ENCODE results near the gene CDK19.
"Not testable (repeated sequence)": the region's sequence is repeated elsewhere in the genome, so short reads cannot be mapped to it uniquely, and the experiment has no call there.

CDK19 gene

DNA sequence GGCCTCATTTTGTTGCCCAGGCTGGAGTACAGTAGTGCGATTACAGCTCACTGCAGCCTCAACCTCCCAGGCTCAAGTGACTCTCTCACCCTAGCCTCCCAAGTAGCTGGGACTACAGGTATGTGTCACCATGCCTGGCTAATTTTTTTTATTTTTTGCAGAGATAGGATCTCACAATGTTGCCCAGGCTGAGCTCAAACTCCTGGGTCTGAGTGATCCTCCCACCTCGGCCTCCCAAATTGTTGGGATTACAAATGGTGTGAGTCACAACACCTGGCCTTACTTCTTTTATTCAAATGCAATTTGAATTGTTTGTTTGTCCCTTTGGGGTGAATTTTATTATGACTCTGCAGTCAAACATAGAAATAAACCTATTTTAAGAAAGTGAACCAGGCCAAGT, 207.1 kb downstream of the CDK19 start:
- H3K27ac ChIP-seq (ENCODE audit: low read depth in 2 of 2, low read length in 2 of 2): no peak overlapping the region
- H3K4me1 ChIP-seq (ENCODE audit: control insufficient read depth in 2 of 2, insufficient read depth in 2 of 2, low read length in 2 of 2): no peaks in the 10 kb centered on the region
- H3K9me3 ChIP-seq (ENCODE audit: control insufficient read depth in 2 of 2, low read length in 2 of 2): no peaks in the 10 kb centered on the region
- no peaks in the 10 kb centered on the region for H3K27me3 ChIP-seq (ENCODE audit: control insufficient read depth in 2 of 2, insufficient read depth in 2 of 2, low read length in 2 of 2)
- H3K36me3 ChIP-seq (ENCODE audit: control insufficient read depth in 2 of 2, insufficient read depth in 2 of 2, low read length in 2 of 2): no peaks in the 10 kb centered on the region
- H3K4me3 ChIP-seq (ENCODE audit: low read length in 2 of 2): no peak overlapping the region
- H3K9ac ChIP-seq (ENCODE audit: low read depth in 1 of 2, low read length in 2 of 2): no peak overlapping the region

DNA sequence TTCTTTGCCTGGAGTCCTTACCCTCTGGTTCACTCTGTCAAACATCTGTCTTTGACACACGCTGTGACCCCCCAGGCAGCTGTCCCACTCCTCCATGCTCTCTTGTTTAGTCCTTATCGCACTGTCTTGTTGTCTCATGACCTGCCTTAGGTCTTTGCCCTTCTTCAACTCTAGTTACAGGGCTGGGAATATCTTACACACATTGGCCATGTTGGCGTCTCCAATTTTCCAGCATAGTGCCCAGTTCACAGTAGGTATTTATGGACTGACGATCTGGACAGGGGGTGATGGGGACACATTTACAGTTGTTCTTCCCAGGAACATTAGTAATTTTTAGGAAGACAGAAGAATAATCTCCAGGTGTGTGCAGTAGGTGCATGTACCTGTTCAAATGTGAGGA, 209.1 kb downstream of the CDK19 start:
- Histone ChIP-seq H3K4me1 (ENCODE audit: control insufficient read depth in 2 of 2, insufficient read depth in 2 of 2, low read length in 2 of 2) (no peaks in the 10 kb centered on the region), H3K27ac (ENCODE audit: low read depth in 2 of 2, low read length in 2 of 2) (no peak overlapping the region), H3K9me3 (ENCODE audit: control insufficient read depth in 2 of 2, low read length in 2 of 2) (no peaks in the 10 kb centered on the region), H3K36me3 (ENCODE audit: control insufficient read depth in 2 of 2, insufficient read depth in 2 of 2, low read length in 2 of 2) (no peaks in the 10 kb centered on the region), H3K4me3 (ENCODE audit: low read length in 2 of 2) (no peak overlapping the region), H3K27me3 (ENCODE audit: control insufficient read depth in 2 of 2, insufficient read depth in 2 of 2, low read length in 2 of 2) (no peaks in the 10 kb centered on the region), H3K9ac (ENCODE audit: low read depth in 1 of 2, low read length in 2 of 2) (no peak overlapping the region)

DNA sequence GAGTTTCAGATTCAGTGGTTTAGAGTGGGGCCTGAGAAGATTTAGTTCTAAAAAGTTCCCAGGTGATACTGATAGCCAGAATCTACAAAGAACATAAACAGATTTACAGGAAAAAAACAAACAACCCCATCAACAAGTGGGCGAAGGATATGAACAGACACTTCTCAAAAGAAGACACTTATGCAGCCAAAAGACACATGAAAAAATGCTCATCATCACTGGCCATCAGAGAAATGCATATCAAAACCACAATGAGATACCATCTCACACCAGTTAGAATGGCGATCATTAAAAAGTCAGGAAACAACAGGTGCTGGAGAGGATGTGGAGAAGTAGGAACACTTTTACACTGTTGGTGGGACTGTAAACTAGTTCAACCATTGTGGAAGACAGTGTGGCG, 214.6 kb downstream of the CDK19 start:
- H3K9ac ChIP-seq (ENCODE audit: low read depth in 1 of 2, low read length in 2 of 2); H3K4me1 ChIP-seq (ENCODE audit: control insufficient read depth in 2 of 2, insufficient read depth in 2 of 2, low read length in 2 of 2); H3K36me3 ChIP-seq (ENCODE audit: control insufficient read depth in 2 of 2, insufficient read depth in 2 of 2, low read length in 2 of 2): not testable (repeated sequence)

DNA sequence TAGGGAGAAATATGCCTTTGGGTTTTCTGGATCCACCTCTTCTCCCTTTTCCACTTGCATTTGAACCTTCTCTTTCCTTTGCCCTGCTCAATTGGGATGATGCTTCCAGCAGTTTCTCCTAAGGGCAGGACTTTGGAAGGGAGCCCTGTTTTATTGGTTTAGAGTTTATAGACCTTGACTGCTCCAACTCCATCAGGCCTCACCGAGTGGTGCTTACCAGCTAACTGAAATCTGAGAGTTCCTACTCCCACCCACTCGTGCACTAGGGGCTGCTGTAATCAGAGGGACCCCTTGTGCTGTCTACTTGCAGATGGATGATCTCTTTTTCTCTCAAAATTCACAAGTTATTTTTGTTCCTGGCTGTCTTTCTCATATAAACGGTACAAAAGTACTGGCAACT, 217.5 kb downstream of the CDK19 start:
- Histone ChIP-seq H3K4me1 (ENCODE audit: control insufficient read depth in 2 of 2, insufficient read depth in 2 of 2, low read length in 2 of 2) (no peaks in the 10 kb centered on the region), H3K9me3 (ENCODE audit: control insufficient read depth in 2 of 2, low read length in 2 of 2) (no peaks in the 10 kb centered on the region), H3K9ac (ENCODE audit: low read depth in 1 of 2, low read length in 2 of 2) (no peak overlapping the region), H3K27ac (ENCODE audit: low read depth in 2 of 2, low read length in 2 of 2) (no peak overlapping the region), H3K36me3 (ENCODE audit: control insufficient read depth in 2 of 2, insufficient read depth in 2 of 2, low read length in 2 of 2) (no peaks in the 10 kb centered on the region), H3K27me3 (ENCODE audit: control insufficient read depth in 2 of 2, insufficient read depth in 2 of 2, low read length in 2 of 2) (no peaks in the 10 kb centered on the region), H3K4me3 (ENCODE audit: low read length in 2 of 2) (no peak overlapping the region)

More for the DNA sequence above, 214.6 kb downstream of the CDK19 start:
- not testable (repeated sequence) for H3K9me3 ChIP-seq (ENCODE audit: control insufficient read depth in 2 of 2, low read length in 2 of 2); H3K27me3 ChIP-seq (ENCODE audit: control insufficient read depth in 2 of 2, insufficient read depth in 2 of 2, low read length in 2 of 2); H3K27ac ChIP-seq (ENCODE audit: low read depth in 2 of 2, low read length in 2 of 2); H3K4me3 ChIP-seq (ENCODE audit: low read length in 2 of 2)

DNA sequence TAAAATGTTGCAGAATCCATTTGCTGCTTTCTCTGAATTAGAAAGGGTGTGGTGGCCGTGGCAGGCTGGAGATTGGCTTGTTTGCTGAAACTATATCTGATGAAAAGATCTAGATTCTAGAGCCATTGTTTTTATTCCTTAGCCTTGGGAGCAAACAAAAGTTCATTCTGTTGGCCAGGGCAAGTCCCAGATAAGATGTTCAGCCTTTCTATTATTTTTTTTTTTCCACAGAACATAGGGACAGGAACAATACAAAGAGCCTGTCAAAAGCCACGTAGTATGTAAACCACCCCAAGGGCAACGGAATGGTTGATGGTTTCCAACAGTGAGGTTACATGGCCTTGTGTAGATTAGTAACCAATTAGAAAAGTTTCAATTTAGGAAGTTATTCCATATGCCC, 218.9 kb downstream of the CDK19 start:
- H3K9ac ChIP-seq (ENCODE audit: low read depth in 1 of 2, low read length in 2 of 2): no peak overlapping the region
- H3K9me3 ChIP-seq (ENCODE audit: control insufficient read depth in 2 of 2, low read length in 2 of 2): no peaks in the 10 kb centered on the region
- no peaks in the 10 kb centered on the region for H3K27me3 ChIP-seq (ENCODE audit: control insufficient read depth in 2 of 2, insufficient read depth in 2 of 2, low read length in 2 of 2)
- no peaks in the 10 kb centered on the region for H3K4me1 ChIP-seq (ENCODE audit: control insufficient read depth in 2 of 2, insufficient read depth in 2 of 2, low read length in 2 of 2)
- no peak overlapping the region for H3K4me3 ChIP-seq (ENCODE audit: low read length in 2 of 2)
- H3K36me3 ChIP-seq (ENCODE audit: control insufficient read depth in 2 of 2, insufficient read depth in 2 of 2, low read length in 2 of 2): no peaks in the 10 kb centered on the region
- no peak overlapping the region for H3K27ac ChIP-seq (ENCODE audit: low read depth in 2 of 2, low read length in 2 of 2)

DNA sequence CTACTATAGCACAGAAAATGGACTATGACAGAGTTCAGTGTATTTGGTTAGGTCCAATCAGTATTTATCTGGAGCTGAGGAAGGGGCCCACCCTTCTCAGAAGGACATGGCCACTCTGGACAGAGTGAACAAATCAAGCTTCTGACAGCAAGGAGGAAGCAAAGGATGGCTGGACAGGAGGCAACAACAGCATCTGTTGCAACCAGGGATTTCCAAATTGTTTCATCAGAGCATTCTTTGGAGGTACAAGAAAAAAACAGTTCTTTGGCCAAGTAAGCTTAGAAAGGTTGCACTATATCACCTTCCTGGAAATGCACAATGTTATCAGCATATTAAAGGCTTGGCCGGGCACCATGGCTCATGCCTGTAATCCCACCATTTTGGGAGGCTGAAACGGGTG, 220.2 kb downstream of the CDK19 start:
- Histone ChIP-seq H3K4me1 (ENCODE audit: control insufficient read depth in 2 of 2, insufficient read depth in 2 of 2, low read length in 2 of 2) (no peaks in the 10 kb centered on the region), H3K27ac (ENCODE audit: low read depth in 2 of 2, low read length in 2 of 2) (no peak overlapping the region), H3K4me3 (ENCODE audit: low read length in 2 of 2) (no peak overlapping the region), H3K9ac (ENCODE audit: low read depth in 1 of 2, low read length in 2 of 2) (no peak overlapping the region), H3K9me3 (ENCODE audit: control insufficient read depth in 2 of 2, low read length in 2 of 2) (no peaks in the 10 kb centered on the region), H3K36me3 (ENCODE audit: control insufficient read depth in 2 of 2, insufficient read depth in 2 of 2, low read length in 2 of 2) (no peaks in the 10 kb centered on the region), H3K27me3 (ENCODE audit: control insufficient read depth in 2 of 2, insufficient read depth in 2 of 2, low read length in 2 of 2) (no peaks in the 10 kb centered on the region)

DNA sequence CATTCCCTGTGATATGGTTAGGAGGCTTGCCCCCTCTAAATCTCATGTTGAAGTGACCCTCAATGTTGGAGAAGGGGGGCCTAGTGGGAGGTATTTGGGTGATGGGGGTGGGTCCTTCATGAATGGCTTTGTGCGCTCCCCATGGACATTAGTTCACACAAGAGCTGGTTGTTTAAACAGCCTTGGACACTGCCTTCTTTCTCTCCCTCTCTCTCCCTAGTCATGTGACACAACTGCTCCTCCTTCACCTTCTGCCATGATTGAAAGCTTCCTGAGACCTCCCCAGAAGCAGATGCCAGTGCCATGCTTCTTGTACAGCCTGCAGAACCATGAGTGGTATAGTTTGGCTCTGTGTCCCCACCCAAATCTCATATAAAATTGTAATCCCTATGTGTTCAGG, 221.6 kb downstream of the CDK19 start:
- Histone ChIP-seq H3K9ac (ENCODE audit: low read depth in 1 of 2, low read length in 2 of 2) (no peak overlapping the region), H3K9me3 (ENCODE audit: control insufficient read depth in 2 of 2, low read length in 2 of 2) (no peaks in the 10 kb centered on the region), H3K27me3 (ENCODE audit: control insufficient read depth in 2 of 2, insufficient read depth in 2 of 2, low read length in 2 of 2) (no peaks in the 10 kb centered on the region), H3K36me3 (ENCODE audit: control insufficient read depth in 2 of 2, insufficient read depth in 2 of 2, low read length in 2 of 2) (no peaks in the 10 kb centered on the region), H3K27ac (ENCODE audit: low read depth in 2 of 2, low read length in 2 of 2) (no peak overlapping the region), H3K4me3 (ENCODE audit: low read length in 2 of 2) (no peak overlapping the region), H3K4me1 (ENCODE audit: control insufficient read depth in 2 of 2, insufficient read depth in 2 of 2, low read length in 2 of 2) (no peaks in the 10 kb centered on the region)

DNA sequence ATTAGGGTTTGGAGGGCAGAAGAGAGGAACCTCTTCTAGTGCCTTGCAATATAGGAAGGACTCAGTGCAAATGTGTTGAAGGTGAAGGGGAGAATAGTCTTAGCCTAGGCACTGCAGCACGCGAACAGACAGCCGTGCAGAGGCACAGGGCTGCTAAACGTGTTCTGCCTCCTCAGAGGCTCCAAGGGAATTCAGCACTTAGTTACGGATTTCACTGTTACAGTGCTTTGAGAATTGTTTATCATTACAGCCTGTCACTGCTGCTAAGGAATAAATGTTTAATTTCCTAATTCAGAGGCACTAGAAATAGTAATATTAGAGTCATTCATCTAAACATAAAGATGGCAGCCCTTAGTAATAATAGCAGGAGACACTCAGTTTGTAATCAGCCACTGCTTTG, 222.5 kb downstream of the CDK19 start:
- H3K27me3 ChIP-seq (ENCODE audit: control insufficient read depth in 2 of 2, insufficient read depth in 2 of 2, low read length in 2 of 2): no peaks in the 10 kb centered on the region
- H3K27ac ChIP-seq (ENCODE audit: low read depth in 2 of 2, low read length in 2 of 2): no peak overlapping the region
- no peaks in the 10 kb centered on the region for H3K36me3 ChIP-seq (ENCODE audit: control insufficient read depth in 2 of 2, insufficient read depth in 2 of 2, low read length in 2 of 2)
- no peaks in the 10 kb centered on the region for H3K4me1 ChIP-seq (ENCODE audit: control insufficient read depth in 2 of 2, insufficient read depth in 2 of 2, low read length in 2 of 2)
- no peak overlapping the region for H3K9ac ChIP-seq (ENCODE audit: low read depth in 1 of 2, low read length in 2 of 2)
- no peaks in the 10 kb centered on the region for H3K9me3 ChIP-seq (ENCODE audit: control insufficient read depth in 2 of 2, low read length in 2 of 2)
- H3K4me3 ChIP-seq (ENCODE audit: low read length in 2 of 2): no peak overlapping the region

DNA sequence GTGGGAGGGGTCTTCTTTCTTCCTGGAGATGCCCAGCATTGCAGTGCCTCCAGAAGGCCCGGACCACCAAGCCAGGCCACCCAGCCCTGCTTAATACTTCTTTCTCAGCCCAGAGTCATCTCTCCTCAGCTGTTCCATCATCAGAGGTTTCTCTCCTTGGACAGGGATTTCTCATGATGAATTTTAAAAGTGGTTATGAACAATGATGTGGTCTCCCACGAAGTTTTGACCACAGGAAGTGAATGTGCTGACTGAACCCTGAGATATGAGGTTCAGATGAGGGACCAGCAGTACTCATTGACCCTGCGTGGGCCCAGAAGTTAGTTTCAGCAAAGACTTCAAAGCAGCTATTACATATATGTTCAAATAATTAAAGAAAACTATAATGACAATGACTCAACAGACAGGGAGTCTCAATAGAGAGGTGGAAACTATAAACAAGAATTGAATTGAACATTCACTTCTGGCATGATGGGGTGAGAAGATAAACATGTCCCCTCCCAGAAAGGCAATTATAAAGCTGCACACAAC, 224.4 kb downstream of the CDK19 start:
- Histone ChIP-seq H3K27ac (ENCODE audit: low read depth in 2 of 2, low read length in 2 of 2) (no peak overlapping the region), H3K9me3 (ENCODE audit: control insufficient read depth in 2 of 2, low read length in 2 of 2) (no peaks in the 10 kb centered on the region), H3K36me3 (ENCODE audit: control insufficient read depth in 2 of 2, insufficient read depth in 2 of 2, low read length in 2 of 2) (no peaks in the 10 kb centered on the region), H3K4me3 (ENCODE audit: low read length in 2 of 2) (no peak overlapping the region), H3K4me1 (ENCODE audit: control insufficient read depth in 2 of 2, insufficient read depth in 2 of 2, low read length in 2 of 2) (no peaks in the 10 kb centered on the region), H3K9ac (ENCODE audit: low read depth in 1 of 2, low read length in 2 of 2) (no peak overlapping the region), H3K27me3 (ENCODE audit: control insufficient read depth in 2 of 2, insufficient read depth in 2 of 2, low read length in 2 of 2) (no peaks in the 10 kb centered on the region)

DNA sequence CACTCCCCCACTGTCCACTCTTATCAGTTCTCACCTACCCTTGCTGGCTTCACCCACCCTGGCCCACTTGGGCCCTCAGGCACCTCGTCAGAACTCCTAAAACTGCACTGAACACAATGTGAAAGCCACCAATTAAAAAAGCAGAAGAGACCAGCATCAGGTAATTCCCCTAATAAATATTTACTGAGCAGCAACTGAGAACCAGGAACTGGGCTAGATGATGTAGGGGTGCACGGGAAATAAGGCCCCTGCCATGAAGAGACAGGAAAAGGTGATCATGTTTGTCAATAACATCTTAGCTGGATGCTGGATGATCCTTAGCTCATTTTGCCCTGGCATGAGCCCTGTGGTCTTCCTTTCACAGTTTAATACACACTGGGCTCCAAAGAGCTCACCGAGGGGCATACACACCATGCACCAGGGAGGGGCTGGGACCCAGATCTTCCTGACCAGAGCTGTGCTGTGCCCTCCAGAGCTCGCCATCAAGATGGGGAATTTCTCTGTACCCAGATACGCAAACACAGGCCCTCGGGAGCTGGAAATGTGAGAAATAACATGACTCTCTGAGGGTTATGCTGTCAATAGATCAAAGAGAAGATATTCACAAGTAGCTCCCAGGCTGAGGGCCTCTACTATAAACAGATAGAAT, 225.3 kb downstream of the CDK19 start:
- no peaks in the 10 kb centered on the region for H3K36me3 ChIP-seq (ENCODE audit: control insufficient read depth in 2 of 2, insufficient read depth in 2 of 2, low read length in 2 of 2)
- H3K27ac ChIP-seq (ENCODE audit: low read depth in 2 of 2, low read length in 2 of 2): no peak overlapping the region
- no peaks in the 10 kb centered on the region for H3K27me3 ChIP-seq (ENCODE audit: control insufficient read depth in 2 of 2, insufficient read depth in 2 of 2, low read length in 2 of 2)
- H3K9me3 ChIP-seq (ENCODE audit: control insufficient read depth in 2 of 2, low read length in 2 of 2): no peaks in the 10 kb centered on the region
- no peak overlapping the region for H3K9ac ChIP-seq (ENCODE audit: low read depth in 1 of 2, low read length in 2 of 2)
- H3K4me3 ChIP-seq (ENCODE audit: low read length in 2 of 2): no peak overlapping the region
- no peaks in the 10 kb centered on the region for H3K4me1 ChIP-seq (ENCODE audit: control insufficient read depth in 2 of 2, insufficient read depth in 2 of 2, low read length in 2 of 2)

DNA sequence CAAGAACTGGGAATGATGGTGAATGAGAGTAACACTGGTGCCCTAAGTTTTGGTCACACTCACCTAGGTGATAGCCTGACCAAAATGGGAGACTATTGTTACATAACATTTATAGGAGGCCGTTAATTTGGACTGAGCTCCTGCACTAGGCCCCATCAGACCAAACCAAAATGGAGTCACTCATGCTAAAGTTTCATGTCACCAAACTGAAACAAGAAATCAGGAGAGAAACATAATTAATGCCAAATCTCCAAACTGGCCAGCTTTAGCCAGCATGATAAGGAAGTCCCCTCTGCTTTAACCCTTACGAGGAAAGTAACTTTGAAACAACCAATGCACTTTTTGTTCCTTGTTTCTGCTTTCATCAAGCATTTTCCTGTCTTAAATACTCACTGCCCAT, 227.9 kb downstream of the CDK19 start:
- no peak overlapping the region for H3K4me3 ChIP-seq (ENCODE audit: low read length in 2 of 2)
- no peaks in the 10 kb centered on the region for H3K9me3 ChIP-seq (ENCODE audit: control insufficient read depth in 2 of 2, low read length in 2 of 2)
- no peak overlapping the region for H3K9ac ChIP-seq (ENCODE audit: low read depth in 1 of 2, low read length in 2 of 2)
- H3K4me1 ChIP-seq (ENCODE audit: control insufficient read depth in 2 of 2, insufficient read depth in 2 of 2, low read length in 2 of 2): no peaks in the 10 kb centered on the region
- no peak overlapping the region for H3K27ac ChIP-seq (ENCODE audit: low read depth in 2 of 2, low read length in 2 of 2)
- no peaks in the 10 kb centered on the region for H3K27me3 ChIP-seq (ENCODE audit: control insufficient read depth in 2 of 2, insufficient read depth in 2 of 2, low read length in 2 of 2)
- H3K36me3 ChIP-seq (ENCODE audit: control insufficient read depth in 2 of 2, insufficient read depth in 2 of 2, low read length in 2 of 2): no peaks in the 10 kb centered on the region
